HG03139 (cell line): ENCODE data around the gene KMT2E.
"Not testable (repeated sequence)": the region's sequence is repeated elsewhere in the genome, so short reads cannot be mapped to it uniquely, and the experiment has no call there.

Source experiments
- ATAC-seq: cut with Tn5 transposase; IDR thresholded peaks from one replicate; pipeline ENCODE4 v1.9.1; 2021; ENCODE audit not compliant: unreplicated experiment

KMT2E gene

GRCh38 chr7:105021967-105022366 is 8.0 kb downstream of the KMT2E start:
- ATAC-seq, result no peak

GRCh38 chr7:105022458-105022857 is 8.5 kb downstream of the KMT2E start:
- ATAC-seq, result no peak

GRCh38 chr7:105024734-105025133 is 10.7 kb downstream of the KMT2E start:
- no peak for ATAC-seq

GRCh38 chr7:105026750-105027149 is 12.7 kb downstream of the KMT2E start:
- ATAC-seq, result no peak

GRCh38 chr7:105027176-105027853 is 13.3 kb downstream of the KMT2E start:
- ATAC-seq, result no peak

- ATAC-seq, result no peak
These were observed 14.0 kb downstream of the KMT2E start for GRCh38 chr7:105028004-105028403.

GRCh38 chr7:105028941-105029340 is 14.9 kb downstream of the KMT2E start:
- ATAC-seq, result not testable (repeated sequence)

- ATAC-seq, result no peak
These were observed 16.4 kb downstream of the KMT2E start for GRCh38 chr7:105030447-105030846.

GRCh38 chr7:105032553-105033214 is 18.7 kb downstream of the KMT2E start:
- ATAC-seq, result no peak

- no peak for ATAC-seq
These were observed 21.3 kb downstream of the KMT2E start for GRCh38 chr7:105035349-105035748.

GRCh38 chr7:105036217-105037168 is 22.5 kb downstream of the KMT2E start:
- ATAC-seq, result no peak

- no peak for ATAC-seq
These were observed 23.3 kb downstream of the KMT2E start for GRCh38 chr7:105037319-105037718.

- ATAC-seq, result no peak
These were observed 30.6 kb downstream of the KMT2E start for GRCh38 chr7:105044449-105045070.

- ATAC-seq, result no peak
These were observed 32.4 kb downstream of the KMT2E start for GRCh38 chr7:105046414-105046813.

- ATAC-seq, result no peak
These were observed 33.9 kb downstream of the KMT2E start for GRCh38 chr7:105047932-105048331.

GRCh38 chr7:105050493-105050892 is 36.5 kb downstream of the KMT2E start:
- ATAC-seq, result no peak

GRCh38 chr7:105050899-105051298 is 36.9 kb downstream of the KMT2E start:
- not testable (repeated sequence) for ATAC-seq

- no peak for ATAC-seq
These were observed 41.1 kb downstream of the KMT2E start for GRCh38 chr7:105055084-105055483.

GRCh38 chr7:105055621-105056020 is 41.6 kb downstream of the KMT2E start:
- ATAC-seq, result no peak

GRCh38 chr7:105057472-105057871 is 43.5 kb downstream of the KMT2E start:
- ATAC-seq, result no peak

- ATAC-seq, result no peak
These were observed 46.4 kb downstream of the KMT2E start for GRCh38 chr7:105060437-105060836.
